Hepatic stellate cell (primary cell): ENCODE results near the gene SLC3A2.
"Not testable (repeated sequence)": the region's sequence is repeated elsewhere in the genome, so short reads cannot be mapped to it uniquely, and the experiment has no call there.

Experiments
- DNase-seq: peaks from one replicate; pipeline ENCODE4 v3.0.0; 2011; ENCODE audit warnings: low spot score

The SLC3A2 gene

GRCh38 chr11:62880803-62881578, at the start of gene SLC3A2:
SLC3A2 (plus strand) TSS chr11:62880896; CDS start chr11:62881024, 128 bp downstream.
- DNase-seq, result peak; percentile 86

- peak; percentile 36 for DNase-seq
Measured at GRCh38 chr11:62830904-62831519, 49.7 kb upstream of the SLC3A2 start.

- DNase-seq, result peak; percentile 98
Measured at GRCh38 chr11:62831520-62832335, 49.0 kb upstream of the SLC3A2 start, which contains the start of gene STX5. STX5 (minus strand) TSS chr11:62832051; CDS start chr11:62831243, 808 bp downstream.

GRCh38 chr11:62832336-62833234, 48.1 kb upstream of the SLC3A2 start, which contains the start of gene TEX54:
TEX54 (minus strand) TSS chr11:62832841.
- DNase-seq, result peak; percentile 24

GRCh38 chr11:62835336-62835735, 45.4 kb upstream of the SLC3A2 start:
- no peak for DNase-seq

- DNase-seq, result peak; percentile 85
Measured at GRCh38 chr11:62839050-62839945, 41.4 kb upstream of the SLC3A2 start, which contains the start of gene WDR74. WDR74 (minus strand) TSS chr11:62839590; CDS start chr11:62839570, 20 bp downstream.

- peak; percentile 50 for DNase-seq
Measured at GRCh38 chr11:62840721-62841360, 39.9 kb upstream of the SLC3A2 start.

GRCh38 chr11:62841361-62842170, 39.1 kb upstream of the SLC3A2 start:
- DNase-seq, result peak; percentile 92

GRCh38 chr11:62842171-62842741, 38.4 kb upstream of the SLC3A2 start:
- no peak for DNase-seq

GRCh38 chr11:62842891-62843290, 37.8 kb upstream of the SLC3A2 start:
- DNase-seq, result not testable (repeated sequence)

GRCh38 chr11:62843466-62843865, 37.2 kb upstream of the SLC3A2 start:
- no peak for DNase-seq

- no peak for DNase-seq
Measured at GRCh38 chr11:62844154-62844553, 36.5 kb upstream of the SLC3A2 start.

- DNase-seq, result no peak
Measured at GRCh38 chr11:62846177-62846576, 34.5 kb upstream of the SLC3A2 start.

- DNase-seq, result no peak
Measured at GRCh38 chr11:62847767-62848314, 32.9 kb upstream of the SLC3A2 start.

- DNase-seq, result no peak
Measured at GRCh38 chr11:62850911-62851806, 29.5 kb upstream of the SLC3A2 start.

GRCh38 chr11:62851807-62852522, 28.7 kb upstream of the SLC3A2 start:
- DNase-seq, result no peak
